Neural cell (in vitro differentiated cells): ENCODE results near the gene PTGR3.

Experiments
- EZH2 ChIP-seq: fragments of 200-600, 300-800 bp; shearing (Covaris generic), sonication (generic); IDR thresholded peaks from 2 replicates; pipeline ENCODE4 v1.6.1; 2014; ENCODE audit warnings: antibody characterized with exemption, low read length, borderline replicate concordance, mild to moderate bottlenecking; ENCODE audit not compliant: insufficient read depth, poor library complexity, severe bottlenecking
- RAD21 ChIP-seq: fragments of 450-650 bp; conservative IDR thresholded peaks from 2 replicates; pipeline ENCODE4 v1.6.1; 2014; ENCODE audit warnings: antibody characterized with exemption, mild to moderate bottlenecking, moderate library complexity
- SMC3 ChIP-seq: fragments of 450-650 bp; conservative IDR thresholded peaks from 2 replicates; pipeline ENCODE4 v1.6.1; 2014; ENCODE audit warnings: antibody characterized with exemption, mild to moderate bottlenecking, moderate library complexity; ENCODE audit not compliant: poor library complexity
- TF ChIP-seq, protein P1 (sequence below): fragments of 450-650 bp; IDR thresholded peaks from 2 replicates; pipeline ENCODE4 v1.5.1; 2014; ENCODE audit warnings: antibody characterized with exemption, mild to moderate bottlenecking, moderate library complexity; ENCODE audit not compliant: poor library complexity, severe bottlenecking
- TF ChIP-seq, protein P2 (sequence below): IDR thresholded peaks from 2 replicates; pipeline ENCODE4 v1.6.1; 2012; ENCODE audit warnings: borderline replicate concordance

DNA sequence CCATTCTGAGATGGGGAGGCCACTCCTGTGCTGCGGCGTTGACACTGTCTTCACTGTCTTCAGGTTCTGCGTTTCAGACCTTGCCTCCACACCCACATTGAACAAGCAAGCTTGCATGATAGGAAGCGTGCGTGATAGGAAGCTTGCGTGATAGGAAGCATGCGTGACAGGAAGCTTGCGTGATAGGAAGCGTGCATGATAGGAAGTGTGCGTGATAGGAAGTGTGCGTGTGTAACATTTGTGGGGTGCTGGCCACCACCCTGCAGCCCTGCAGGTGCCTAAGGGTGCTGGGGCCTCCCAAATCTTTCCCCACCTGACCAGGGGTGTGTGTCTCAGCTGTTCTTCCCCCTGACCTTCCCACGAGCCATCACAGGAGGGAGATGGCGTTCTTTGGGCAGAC, 27.0 kb upstream of the PTGR3 start:
- TF ChIP-seq, protein P1, sequence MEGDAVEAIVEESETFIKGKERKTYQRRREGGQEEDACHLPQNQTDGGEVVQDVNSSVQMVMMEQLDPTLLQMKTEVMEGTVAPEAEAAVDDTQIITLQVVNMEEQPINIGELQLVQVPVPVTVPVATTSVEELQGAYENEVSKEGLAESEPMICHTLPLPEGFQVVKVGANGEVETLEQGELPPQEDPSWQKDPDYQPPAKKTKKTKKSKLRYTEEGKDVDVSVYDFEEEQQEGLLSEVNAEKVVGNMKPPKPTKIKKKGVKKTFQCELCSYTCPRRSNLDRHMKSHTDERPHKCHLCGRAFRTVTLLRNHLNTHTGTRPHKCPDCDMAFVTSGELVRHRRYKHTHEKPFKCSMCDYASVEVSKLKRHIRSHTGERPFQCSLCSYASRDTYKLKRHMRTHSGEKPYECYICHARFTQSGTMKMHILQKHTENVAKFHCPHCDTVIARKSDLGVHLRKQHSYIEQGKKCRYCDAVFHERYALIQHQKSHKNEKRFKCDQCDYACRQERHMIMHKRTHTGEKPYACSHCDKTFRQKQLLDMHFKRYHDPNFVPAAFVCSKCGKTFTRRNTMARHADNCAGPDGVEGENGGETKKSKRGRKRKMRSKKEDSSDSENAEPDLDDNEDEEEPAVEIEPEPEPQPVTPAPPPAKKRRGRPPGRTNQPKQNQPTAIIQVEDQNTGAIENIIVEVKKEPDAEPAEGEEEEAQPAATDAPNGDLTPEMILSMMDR = no peak
- TF ChIP-seq SMC3 (no peak), EZH2 (no peak), RAD21 (no peak)
- TF ChIP-seq, protein P2, sequence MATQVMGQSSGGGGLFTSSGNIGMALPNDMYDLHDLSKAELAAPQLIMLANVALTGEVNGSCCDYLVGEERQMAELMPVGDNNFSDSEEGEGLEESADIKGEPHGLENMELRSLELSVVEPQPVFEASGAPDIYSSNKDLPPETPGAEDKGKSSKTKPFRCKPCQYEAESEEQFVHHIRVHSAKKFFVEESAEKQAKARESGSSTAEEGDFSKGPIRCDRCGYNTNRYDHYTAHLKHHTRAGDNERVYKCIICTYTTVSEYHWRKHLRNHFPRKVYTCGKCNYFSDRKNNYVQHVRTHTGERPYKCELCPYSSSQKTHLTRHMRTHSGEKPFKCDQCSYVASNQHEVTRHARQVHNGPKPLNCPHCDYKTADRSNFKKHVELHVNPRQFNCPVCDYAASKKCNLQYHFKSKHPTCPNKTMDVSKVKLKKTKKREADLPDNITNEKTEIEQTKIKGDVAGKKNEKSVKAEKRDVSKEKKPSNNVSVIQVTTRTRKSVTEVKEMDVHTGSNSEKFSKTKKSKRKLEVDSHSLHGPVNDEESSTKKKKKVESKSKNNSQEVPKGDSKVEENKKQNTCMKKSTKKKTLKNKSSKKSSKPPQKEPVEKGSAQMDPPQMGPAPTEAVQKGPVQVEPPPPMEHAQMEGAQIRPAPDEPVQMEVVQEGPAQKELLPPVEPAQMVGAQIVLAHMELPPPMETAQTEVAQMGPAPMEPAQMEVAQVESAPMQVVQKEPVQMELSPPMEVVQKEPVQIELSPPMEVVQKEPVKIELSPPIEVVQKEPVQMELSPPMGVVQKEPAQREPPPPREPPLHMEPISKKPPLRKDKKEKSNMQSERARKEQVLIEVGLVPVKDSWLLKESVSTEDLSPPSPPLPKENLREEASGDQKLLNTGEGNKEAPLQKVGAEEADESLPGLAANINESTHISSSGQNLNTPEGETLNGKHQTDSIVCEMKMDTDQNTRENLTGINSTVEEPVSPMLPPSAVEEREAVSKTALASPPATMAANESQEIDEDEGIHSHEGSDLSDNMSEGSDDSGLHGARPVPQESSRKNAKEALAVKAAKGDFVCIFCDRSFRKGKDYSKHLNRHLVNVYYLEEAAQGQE = no peak
